Measurements from ENCODE around the gene C1QTNF5.

C1QTNF5 gene

GRCh38 chr11:119351232-119351631 lies 10.5 kb upstream of the C1QTNF5 start:
- H3K4me3 ChIP-seq (ENCODE audit: low read depth, low read length), result no peak overlapping the region
- no peak for TF ChIP-seq MAX (IDR thresholded peaks at IDR 0.05; ENCODE audit: low read depth, low read length)
- TF ChIP-seq POLR2A (IDR thresholded peaks at IDR 0.05; ENCODE audit: extremely low read depth, insufficient read length), result no peak
- no peak for TF ChIP-seq MYC (IDR thresholded peaks at IDR 0.05; ENCODE audit: low read depth, low read length)
- no peak for TF ChIP-seq CTCF (IDR thresholded peaks at IDR 0.05; ENCODE audit: low read depth, low read length)
- no peak for DNase-seq (ENCODE audit: low read depth)

- H3K4me3 ChIP-seq (ENCODE audit: low read depth, low read length), result no peak overlapping the region
- no peak for DNase-seq (ENCODE audit: low read depth)
- TF ChIP-seq POLR2A (IDR thresholded peaks at IDR 0.05; ENCODE audit: extremely low read depth, insufficient read length) (no peak), CTCF (IDR thresholded peaks at IDR 0.05; ENCODE audit: low read depth, low read length) (no peak), MAX (IDR thresholded peaks at IDR 0.05; ENCODE audit: low read depth, low read length) (no peak), MYC (IDR thresholded peaks at IDR 0.05; ENCODE audit: low read depth, low read length) (no peak)
Observed at GRCh38 chr11:119350302-119350701, 9.6 kb upstream of the C1QTNF5 start.

GRCh38 chr11:119347940-119348605 lies 7.4 kb upstream of the C1QTNF5 start:
- no peak overlapping the region for H3K4me3 ChIP-seq (ENCODE audit: low read depth, low read length)
- TF ChIP-seq MAX (IDR thresholded peaks at IDR 0.05; ENCODE audit: low read depth, low read length) (no peak), POLR2A (IDR thresholded peaks at IDR 0.05; ENCODE audit: extremely low read depth, insufficient read length) (no peak), MYC (IDR thresholded peaks at IDR 0.05; ENCODE audit: low read depth, low read length) (no peak), CTCF (IDR thresholded peaks at IDR 0.05; ENCODE audit: low read depth, low read length) (no peak)
- DNase-seq (ENCODE audit: low read depth), result no peak

- DNase-seq (ENCODE audit: low read depth), result no peak
Observed at GRCh38 chr11:119347242-119347641, 6.6 kb upstream of the C1QTNF5 start.

GRCh38 chr11:119346605-119347004 lies 5.9 kb upstream of the C1QTNF5 start, which contains the start of gene MFRP:
MFRP (minus strand) TSS chr11:119346705; CDS start chr11:119346513, 192 bp downstream.
- no peak for DNase-seq (ENCODE audit: low read depth)
- H3K4me3 ChIP-seq (ENCODE audit: low read depth, low read length), result no peak within 1 kb of the TSS
- TF ChIP-seq POLR2A (IDR thresholded peaks at IDR 0.05; ENCODE audit: extremely low read depth, insufficient read length), result no peak
- TF ChIP-seq MYC (IDR thresholded peaks at IDR 0.05; ENCODE audit: low read depth, low read length), result no peak
- TF ChIP-seq CTCF (IDR thresholded peaks at IDR 0.05; ENCODE audit: low read depth, low read length), result no peak
- no peak for TF ChIP-seq MAX (IDR thresholded peaks at IDR 0.05; ENCODE audit: low read depth, low read length)

More at GRCh38 chr11:119347242-119347641, 6.6 kb upstream of the C1QTNF5 start:
- H3K4me3 ChIP-seq (ENCODE audit: low read depth, low read length), result no peak overlapping the region
- TF ChIP-seq MYC (IDR thresholded peaks at IDR 0.05; ENCODE audit: low read depth, low read length) (no peak), POLR2A (IDR thresholded peaks at IDR 0.05; ENCODE audit: extremely low read depth, insufficient read length) (no peak), CTCF (IDR thresholded peaks at IDR 0.05; ENCODE audit: low read depth, low read length) (no peak), MAX (IDR thresholded peaks at IDR 0.05; ENCODE audit: low read depth, low read length) (no peak)
